AG10803 (cell line): ENCODE measurements around the gene CBFA2T3.

ENCODE experiments used
- DNase-seq: peaks from one replicate; pipeline ENCODE4 v3.0.0; 2010; ENCODE audit warnings: low read depth
- H3K4me3 ChIP-seq: 2 replicates; pipeline ENCODE4 v1.5.1; 2011; ENCODE audit warnings: mild to moderate bottlenecking, low read length, control low read depth
- TF ChIP-seq, protein P1 (sequence below): conservative IDR thresholded peaks from 2 replicates; pipeline ENCODE4 v1.5.1; 2011; ENCODE audit warnings: mild to moderate bottlenecking, low read length, control low read depth, inconsistent platforms

Gene CBFA2T3

DNA sequence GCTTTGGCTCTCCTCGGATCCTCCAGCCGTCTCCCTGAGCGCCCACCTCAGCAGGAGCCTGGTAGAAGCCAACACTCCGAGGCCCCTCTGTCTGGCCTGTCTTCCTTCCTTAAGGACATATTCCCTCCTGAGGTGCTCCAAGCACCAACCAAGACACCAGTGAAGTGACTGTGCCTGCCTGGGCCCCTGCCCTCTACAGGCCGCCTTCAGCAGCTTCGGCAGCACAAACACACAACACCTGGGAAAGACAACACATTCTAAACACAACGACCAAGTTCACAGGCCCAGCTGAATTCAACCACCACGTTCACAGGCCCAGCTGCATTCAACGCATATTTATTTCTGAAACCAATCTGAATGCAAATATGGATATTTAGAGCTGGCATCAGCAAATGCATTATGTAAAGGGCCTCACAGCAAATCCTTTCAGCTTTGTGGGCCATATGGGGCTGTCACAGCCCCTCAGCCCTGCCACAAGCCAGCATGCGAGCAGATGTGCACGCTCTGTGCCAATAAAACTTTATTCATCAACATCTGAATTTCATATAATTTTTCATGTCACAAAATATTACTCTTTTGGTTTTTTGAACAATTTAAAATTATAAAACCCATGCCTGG, 132.5 kb downstream of the CBFA2T3 start:
- no peak for DNase-seq
- no peak overlapping the region for H3K4me3 ChIP-seq
- TF ChIP-seq, protein P1, sequence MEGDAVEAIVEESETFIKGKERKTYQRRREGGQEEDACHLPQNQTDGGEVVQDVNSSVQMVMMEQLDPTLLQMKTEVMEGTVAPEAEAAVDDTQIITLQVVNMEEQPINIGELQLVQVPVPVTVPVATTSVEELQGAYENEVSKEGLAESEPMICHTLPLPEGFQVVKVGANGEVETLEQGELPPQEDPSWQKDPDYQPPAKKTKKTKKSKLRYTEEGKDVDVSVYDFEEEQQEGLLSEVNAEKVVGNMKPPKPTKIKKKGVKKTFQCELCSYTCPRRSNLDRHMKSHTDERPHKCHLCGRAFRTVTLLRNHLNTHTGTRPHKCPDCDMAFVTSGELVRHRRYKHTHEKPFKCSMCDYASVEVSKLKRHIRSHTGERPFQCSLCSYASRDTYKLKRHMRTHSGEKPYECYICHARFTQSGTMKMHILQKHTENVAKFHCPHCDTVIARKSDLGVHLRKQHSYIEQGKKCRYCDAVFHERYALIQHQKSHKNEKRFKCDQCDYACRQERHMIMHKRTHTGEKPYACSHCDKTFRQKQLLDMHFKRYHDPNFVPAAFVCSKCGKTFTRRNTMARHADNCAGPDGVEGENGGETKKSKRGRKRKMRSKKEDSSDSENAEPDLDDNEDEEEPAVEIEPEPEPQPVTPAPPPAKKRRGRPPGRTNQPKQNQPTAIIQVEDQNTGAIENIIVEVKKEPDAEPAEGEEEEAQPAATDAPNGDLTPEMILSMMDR, result no peak; the same call in 1 of the 2 replicates

DNA sequence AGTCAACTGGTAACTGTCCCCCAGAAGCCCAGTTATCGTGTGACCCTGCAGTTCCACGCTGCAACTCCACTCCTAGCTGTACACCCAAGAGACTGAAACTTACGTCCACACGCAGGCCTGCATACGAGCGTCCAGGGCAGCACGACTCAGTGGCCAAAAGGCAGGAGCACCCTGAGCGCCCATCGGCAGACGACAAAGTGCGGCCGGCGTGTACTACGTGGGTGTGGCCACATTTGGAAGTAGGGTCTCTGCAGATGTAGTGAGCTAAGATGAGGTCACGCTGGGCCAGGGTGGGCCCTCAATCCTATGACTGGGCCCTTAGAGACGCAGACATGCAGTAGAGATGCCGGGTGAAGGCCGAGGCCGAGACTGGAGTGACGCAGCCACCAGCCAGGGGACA, 133.8 kb downstream of the CBFA2T3 start:
- TF ChIP-seq, protein P1, result no peak
- no peak overlapping the region for H3K4me3 ChIP-seq

DNA sequence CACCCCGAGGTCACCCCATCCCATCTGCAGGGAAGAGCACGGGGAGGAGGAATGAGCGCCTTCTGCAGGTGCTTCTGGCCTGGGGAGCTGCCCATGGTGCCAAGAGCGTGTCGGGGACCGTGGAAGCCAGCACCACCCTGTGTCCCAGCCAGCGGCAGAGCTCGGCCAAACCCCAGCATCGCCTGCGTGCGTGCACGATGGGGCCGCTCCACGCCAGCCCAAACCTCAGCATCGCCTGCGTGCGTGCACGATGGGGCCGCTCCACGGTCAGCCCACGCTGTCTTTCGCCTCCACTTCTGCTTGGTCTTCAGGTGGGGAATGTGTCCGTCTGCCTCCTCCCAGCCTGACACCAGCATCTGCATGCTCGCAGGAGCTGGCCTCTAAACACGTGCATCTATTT, 134.2 kb downstream of the CBFA2T3 start:
- H3K4me3 ChIP-seq, result no peak overlapping the region
- no peak for DNase-seq
- TF ChIP-seq, protein P1, result no peak

More for the DNA sequence above, 133.8 kb downstream of the CBFA2T3 start:
- no peak for DNase-seq

DNA sequence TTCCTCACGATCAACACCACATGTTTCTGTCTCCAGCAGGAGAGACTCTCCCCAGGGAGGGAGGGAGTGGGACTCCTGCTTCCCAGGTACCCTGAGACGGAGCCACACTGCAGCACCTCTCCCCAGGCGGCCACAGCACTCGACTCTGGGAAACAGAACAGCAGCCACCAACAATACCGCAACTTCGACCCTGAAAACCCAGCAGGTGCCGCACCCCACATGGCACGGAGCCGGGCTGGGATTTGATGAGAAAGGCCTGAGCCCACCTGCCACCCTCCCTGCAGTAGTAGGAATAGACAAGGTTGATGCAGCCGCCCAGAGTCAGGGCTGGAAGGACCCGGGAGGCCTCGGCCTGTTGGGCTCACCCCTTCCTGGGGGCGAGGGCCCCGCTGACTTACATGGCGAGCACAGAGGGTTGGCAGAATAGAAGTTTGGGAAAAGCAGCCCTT, 134.7 kb downstream of the CBFA2T3 start:
- TF ChIP-seq, protein P1, result no peak
- DNase-seq, result no peak
- H3K4me3 ChIP-seq, result no peak overlapping the region

DNA sequence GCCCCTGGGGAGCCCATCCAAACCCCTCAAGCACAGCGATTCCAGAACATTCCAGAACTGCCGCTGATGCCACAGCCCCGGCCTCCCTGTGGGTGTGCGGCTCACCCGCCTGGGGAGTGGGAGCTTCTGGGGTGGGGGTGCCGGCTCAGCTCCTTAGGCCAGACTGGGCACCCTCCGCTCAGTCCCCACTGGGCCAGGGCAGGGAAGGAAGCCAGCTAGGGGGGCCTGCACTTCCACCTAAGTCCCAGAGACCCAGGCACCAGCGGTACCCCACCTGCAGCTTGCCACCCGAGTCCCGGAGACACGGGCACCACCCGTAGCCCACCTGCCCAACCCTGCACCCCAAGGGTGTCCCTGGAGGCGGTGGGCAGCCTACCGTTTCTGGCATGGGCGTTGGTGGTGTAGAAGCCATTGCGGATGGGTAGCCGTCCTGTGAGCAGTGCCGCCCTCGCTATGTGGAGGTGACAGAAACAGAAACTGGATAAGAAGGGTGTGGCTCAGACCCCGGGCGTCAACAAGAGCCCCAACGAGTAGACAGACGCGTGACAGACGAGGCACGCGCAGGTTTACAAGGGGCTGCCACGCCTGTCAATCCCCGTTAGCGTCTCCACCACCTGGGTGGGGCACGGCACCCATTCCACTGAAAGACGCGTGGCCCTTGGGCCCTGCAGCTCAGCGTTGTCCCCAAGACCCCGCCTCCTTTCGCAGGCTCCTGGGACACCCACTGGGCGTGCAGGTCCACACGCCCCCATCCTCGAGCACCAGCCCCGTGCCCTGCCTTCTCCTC, 135.3 kb downstream of the CBFA2T3 start:
- H3K4me3 ChIP-seq, result no peak overlapping the region
- TF ChIP-seq, protein P1, result no peak
- no peak for DNase-seq

DNA sequence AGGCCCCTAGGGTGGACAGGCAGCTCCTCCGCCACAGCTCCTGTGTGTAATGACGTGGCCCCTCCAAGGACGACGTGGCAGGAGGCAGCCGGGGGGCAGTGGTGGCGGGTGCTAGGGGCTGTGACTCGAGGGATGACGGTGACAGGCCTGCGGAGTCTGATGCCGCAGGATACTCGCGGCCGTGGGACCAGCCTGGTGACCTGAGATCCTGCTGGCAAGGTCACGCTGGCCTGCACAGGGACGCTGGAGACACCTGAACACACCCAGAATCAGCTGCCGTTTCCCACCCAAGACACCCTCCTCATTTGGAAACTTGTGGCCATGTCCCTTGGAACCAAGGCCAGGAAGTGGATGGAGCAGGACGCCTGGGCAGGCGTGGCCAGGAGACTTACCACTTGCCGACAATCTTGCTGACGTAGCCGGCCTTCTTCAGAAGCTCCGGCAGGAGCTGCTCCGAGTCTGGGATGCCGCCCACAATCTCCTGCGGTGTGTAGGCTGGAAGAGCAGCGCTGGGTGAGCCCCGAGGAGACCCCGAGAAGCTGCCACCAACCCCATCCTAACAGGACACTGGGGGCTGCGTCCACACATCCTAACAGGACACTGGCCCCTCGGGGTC, 136.3 kb downstream of the CBFA2T3 start:
- no peak overlapping the region for H3K4me3 ChIP-seq
- DNase-seq, result no peak

More for the DNA sequence above, 136.3 kb downstream of the CBFA2T3 start:
- TF ChIP-seq, protein P1, result no peak
